Activated CD8-positive, alpha-beta memory T cell treated with anti-CD3 and anti-CD28 coated beads for 24 hours (primary cell): ENCODE data around the gene IL5.
A peak's percentile ranks its signal among the peaks of the same experiment; 100 is the strongest.

Experiments
- DNase-seq: peaks from one replicate; pipeline ENCODE4 v3.0.0-alpha.2; 2020

Gene IL5

DNA sequence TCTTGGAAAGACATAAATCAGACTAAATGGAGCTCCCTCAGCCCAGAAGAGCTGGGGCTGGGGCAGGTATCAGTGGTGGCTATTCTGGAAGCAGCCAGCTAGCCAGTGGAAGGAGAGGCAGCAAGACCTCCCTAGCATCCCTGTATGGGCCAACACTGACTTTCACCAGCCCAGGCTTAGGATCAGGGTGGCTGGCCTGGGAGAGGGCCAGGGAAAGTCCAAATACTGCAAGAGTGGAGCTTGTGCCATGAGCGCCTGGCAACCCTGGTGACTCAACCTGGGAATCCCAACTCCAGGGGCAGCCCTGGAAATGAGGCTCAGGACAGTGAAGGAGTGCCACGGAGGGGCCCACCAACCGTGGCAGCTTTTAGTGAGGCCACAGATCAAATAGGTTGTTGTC, 45.2 kb downstream of the IL5 start:
- DNase-seq, result no peak

DNA sequence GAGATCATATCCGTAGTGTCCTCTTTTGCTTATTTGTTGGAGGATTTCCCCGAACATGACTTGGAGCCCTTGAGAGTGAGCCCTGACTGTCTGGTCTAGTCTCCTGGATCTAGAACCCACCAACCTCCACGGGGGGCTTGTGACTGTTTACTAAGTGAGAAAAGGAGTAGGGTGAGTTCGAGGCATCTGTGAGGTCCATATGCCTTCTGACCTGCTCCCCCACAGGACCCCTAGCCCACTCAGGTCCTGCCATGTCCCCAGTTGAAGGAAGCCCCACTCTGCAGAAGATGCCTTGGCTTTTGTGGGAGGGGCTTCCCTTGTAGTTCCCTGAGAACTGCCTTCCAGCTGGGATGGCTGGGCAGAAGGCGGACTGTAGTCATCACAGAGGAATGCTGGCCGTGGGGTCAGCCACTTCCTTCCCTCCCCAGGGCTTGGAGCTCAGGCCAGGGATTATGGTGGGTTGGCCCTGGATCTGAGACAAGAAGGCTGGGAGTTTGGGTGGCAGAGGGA, 45.8 kb downstream of the IL5 start:
- DNase-seq, result peak; percentile 70

GRCh38 chr5:132496631-132497487, 46.5 kb downstream of the IL5 start:
- DNase-seq, result peak; percentile 87

- DNase-seq, result peak; percentile 91
These were observed 47.1 kb downstream of the IL5 start for GRCh38 chr5:132496191-132496630.

- DNase-seq, result peak; percentile 93
These were observed 47.6 kb downstream of the IL5 start for GRCh38 chr5:132495667-132496190.

DNA sequence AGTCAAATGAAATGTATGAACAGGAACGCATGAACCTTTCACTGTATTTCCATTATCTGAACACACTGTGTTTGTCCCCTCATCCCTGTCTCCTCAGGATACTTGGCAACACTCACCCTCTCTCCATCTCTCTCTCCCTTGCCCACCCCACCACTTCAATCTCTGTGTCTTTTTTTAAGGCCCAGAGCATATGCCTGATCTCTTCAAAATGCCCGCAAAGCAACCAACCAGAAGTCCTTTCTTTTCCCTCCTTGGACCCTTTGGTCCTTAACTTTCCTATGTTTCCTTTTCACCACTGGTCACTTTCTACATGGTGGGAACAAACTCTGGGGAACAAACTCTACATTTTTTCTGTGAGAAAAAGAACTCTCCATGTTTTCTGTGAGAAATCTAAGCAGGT, 49.5 kb downstream of the IL5 start:
- no peak for DNase-seq

DNA sequence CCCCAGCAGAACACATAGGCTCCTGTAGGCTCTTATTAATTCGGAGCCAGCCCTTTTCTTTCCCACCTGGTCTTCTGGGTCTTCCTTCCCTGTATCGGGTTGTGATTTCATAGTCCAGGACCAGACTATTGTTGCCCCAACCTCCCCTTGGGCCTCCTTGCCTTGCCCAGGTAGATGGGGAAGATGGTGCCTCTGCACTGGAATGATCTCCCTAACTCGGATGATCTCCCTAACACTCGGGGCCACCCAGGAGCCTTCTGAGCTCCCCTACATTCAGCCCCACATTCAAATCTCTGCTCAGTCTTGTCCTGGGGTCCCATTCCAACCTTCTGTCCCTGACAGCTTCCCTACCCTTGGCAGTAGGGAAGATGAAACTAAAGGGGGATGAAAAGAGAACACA, 50.1 kb downstream of the IL5 start:
- DNase-seq, result no peak

- DNase-seq, result no peak
These were observed 50.8 kb downstream of the IL5 start for GRCh38 chr5:132492386-132493125.
